ENCODE results near the gene NCOA1. TPM values are rescaled to one million over a fixed set of nuclear protein-coding genes. Genes with fewer than 3 reads are reported as not detected.
A peak's percentile ranks its signal among the peaks of the same experiment; 100 is the strongest.
"Not testable (repeated sequence)": the region's sequence is repeated elsewhere in the genome, so short reads cannot be mapped to it uniquely, and the experiment has no call there.

Gene NCOA1
- total and polyA plus RNA-seq, 4 experiments from 2014 or later = 5.9 to 46.2 (median 34.8) TPM

DNA sequence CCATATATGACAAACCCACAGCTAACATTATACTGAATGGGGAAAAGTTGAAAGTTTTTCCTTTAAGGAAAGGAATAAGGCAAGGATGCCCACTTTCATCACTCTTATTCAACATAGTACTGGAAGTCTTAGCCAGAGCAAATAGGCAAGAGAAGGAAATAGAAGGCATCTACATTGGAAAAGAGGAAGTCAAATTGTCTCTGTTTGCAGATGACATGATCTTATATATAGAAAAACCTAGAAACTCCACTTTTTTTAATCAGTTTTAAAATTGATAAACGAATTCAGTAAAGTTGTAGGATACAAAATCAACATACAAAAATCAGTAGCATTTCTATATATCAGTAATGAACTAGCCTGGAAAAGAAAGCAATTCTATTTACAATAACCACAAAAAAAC lies 90.9 kb downstream of the NCOA1 start:
- H3K27ac Mint-ChIP-seq; H3K4me3 ChIP-seq (ENCODE audit: low read length in 2 of 2); H3K27me3 Mint-ChIP-seq; CTCF ChIA-PET (ENCODE audit: partially characterized antibody); POLR2A ChIA-PET (ENCODE audit: partially characterized antibody); H3K9me3 Mint-ChIP-seq; H3K27ac ChIP-seq (ENCODE audit: low read depth, low read length); H3K4me3 Mint-ChIP-seq; intact Hi-C loops (cut with micrococcal nuclease); H3K9me3 ChIP-seq (ENCODE audit: control insufficient read depth in 1 of 2, low read length in 2 of 2); H3K36me3 ChIP-seq (ENCODE audit: insufficient read depth, low read length); DNase-seq; H3K27me3 ChIP-seq (ENCODE audit: insufficient read depth, low read length): not testable (repeated sequence)
- H3K36me3 Mint-ChIP-seq = peaks cover 15 to 53% of the 10 kb centered on the region in 2 donors
- H3K4me1 Mint-ChIP-seq = peaks cover 27 to 53% (median 41%) of the 10 kb centered on the region in 4 donors
- peaks cover 30% of the 10 kb centered on the region for H3K4me1 ChIP-seq (ENCODE audit: insufficient read depth, low read length)

DNA sequence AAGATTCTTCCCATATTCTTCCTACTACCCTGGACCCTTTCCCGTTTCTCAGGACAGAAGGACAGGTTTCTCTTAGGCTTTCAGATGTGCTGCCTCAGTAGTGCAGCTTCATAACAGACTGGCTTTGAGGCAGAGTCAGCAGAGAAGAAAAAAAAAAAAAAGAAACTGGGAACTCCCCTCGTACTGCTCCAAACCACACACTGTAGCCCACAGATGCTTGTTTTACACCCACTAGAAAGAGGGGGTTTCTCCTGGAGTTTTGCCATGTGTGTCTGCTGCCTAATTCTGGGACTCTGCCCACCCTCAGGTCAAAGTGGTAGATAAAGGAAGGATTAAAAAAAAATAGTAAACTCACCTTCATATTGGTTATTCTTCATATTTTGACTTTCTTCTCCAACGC lies 95.9 kb downstream of the NCOA1 start:
- Mint-ChIP-seq H3K27ac (peak overlapping the region in 2 of 7 donors; percentile 33 to 68), H3K4me3 (peak overlapping the region in 1 of 8 donors; percentile 33), H3K9me3 (peaks cover 0 to 4% (median 0%) of the 10 kb centered on the region in 8 donors), H3K4me1 (peaks cover 20 to 32% (median 30%) of the 10 kb centered on the region in 4 donors), H3K36me3 (peaks cover 22 to 59% of the 10 kb centered on the region in 2 donors), H3K27me3 (no peaks in the 10 kb centered on the region)
- DNase-seq = peak in 2 of 5 donors; percentile 27 to 35
- Histone ChIP-seq H3K9me3 (ENCODE audit: control insufficient read depth in 1 of 2, low read length in 2 of 2) (no peaks in the 10 kb centered on the region), H3K4me3 (ENCODE audit: low read length in 2 of 2) (no peak overlapping the region), H3K27ac (ENCODE audit: low read depth, low read length) (no peak overlapping the region), H3K4me1 (ENCODE audit: insufficient read depth, low read length) (peaks cover 11% of the 10 kb centered on the region), H3K36me3 (ENCODE audit: insufficient read depth, low read length) (no peaks in the 10 kb centered on the region), H3K27me3 (ENCODE audit: insufficient read depth, low read length) (no peaks in the 10 kb centered on the region)
- intact Hi-C loops (cut with micrococcal nuclease) = no loop called here
- POLR2A ChIA-PET (ENCODE audit: partially characterized antibody) = no interaction called here
- CTCF ChIA-PET (ENCODE audit: partially characterized antibody) = no interaction called here

DNA sequence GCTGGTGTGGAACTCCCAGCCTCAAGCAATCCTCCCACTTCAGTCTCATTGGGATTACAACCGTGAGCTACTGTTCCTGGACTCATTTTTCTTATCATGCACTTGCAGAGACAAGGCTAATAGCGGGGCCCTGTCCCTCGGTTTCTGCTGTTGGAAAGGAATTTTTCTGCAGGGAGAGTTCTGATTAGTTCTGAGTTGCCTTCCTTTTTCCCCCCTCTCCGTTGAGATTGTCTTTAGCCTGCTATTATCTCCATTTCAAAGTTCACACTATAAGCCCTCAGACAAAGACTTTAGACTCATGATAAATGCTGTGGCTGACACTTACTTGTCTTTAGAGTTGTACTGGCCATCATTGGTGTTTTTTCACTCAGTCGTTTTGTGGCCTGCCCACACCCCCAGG lies 97.2 kb downstream of the NCOA1 start:
- no peak for DNase-seq
- Mint-ChIP-seq H3K9me3 (peaks cover 0 to 4% (median 0%) of the 10 kb centered on the region in 8 donors), H3K27me3 (no peaks in the 10 kb centered on the region), H3K27ac (peak overlapping the region in 1 of 7 donors; percentile 33), H3K4me3 (no peak overlapping the region), H3K4me1 (peaks cover 23 to 36% (median 27%) of the 10 kb centered on the region in 4 donors), H3K36me3 (peaks cover 22 to 47% of the 10 kb centered on the region in 2 donors)
- ChIA-PET CTCF (ENCODE audit: partially characterized antibody) (no interaction called here), POLR2A (ENCODE audit: partially characterized antibody) (no interaction called here)
- H3K9me3 ChIP-seq (ENCODE audit: control insufficient read depth in 1 of 2, low read length in 2 of 2) = no peaks in the 10 kb centered on the region
- peaks cover 11% of the 10 kb centered on the region for H3K4me1 ChIP-seq (ENCODE audit: insufficient read depth, low read length)
- H3K27ac ChIP-seq (ENCODE audit: low read depth, low read length) = no peak overlapping the region
- no peaks in the 10 kb centered on the region for H3K27me3 ChIP-seq (ENCODE audit: insufficient read depth, low read length)
- H3K36me3 ChIP-seq (ENCODE audit: insufficient read depth, low read length) = no peaks in the 10 kb centered on the region
- intact Hi-C loops (cut with micrococcal nuclease) = no loop called here
- H3K4me3 ChIP-seq (ENCODE audit: low read length in 2 of 2) = no peak overlapping the region

DNA sequence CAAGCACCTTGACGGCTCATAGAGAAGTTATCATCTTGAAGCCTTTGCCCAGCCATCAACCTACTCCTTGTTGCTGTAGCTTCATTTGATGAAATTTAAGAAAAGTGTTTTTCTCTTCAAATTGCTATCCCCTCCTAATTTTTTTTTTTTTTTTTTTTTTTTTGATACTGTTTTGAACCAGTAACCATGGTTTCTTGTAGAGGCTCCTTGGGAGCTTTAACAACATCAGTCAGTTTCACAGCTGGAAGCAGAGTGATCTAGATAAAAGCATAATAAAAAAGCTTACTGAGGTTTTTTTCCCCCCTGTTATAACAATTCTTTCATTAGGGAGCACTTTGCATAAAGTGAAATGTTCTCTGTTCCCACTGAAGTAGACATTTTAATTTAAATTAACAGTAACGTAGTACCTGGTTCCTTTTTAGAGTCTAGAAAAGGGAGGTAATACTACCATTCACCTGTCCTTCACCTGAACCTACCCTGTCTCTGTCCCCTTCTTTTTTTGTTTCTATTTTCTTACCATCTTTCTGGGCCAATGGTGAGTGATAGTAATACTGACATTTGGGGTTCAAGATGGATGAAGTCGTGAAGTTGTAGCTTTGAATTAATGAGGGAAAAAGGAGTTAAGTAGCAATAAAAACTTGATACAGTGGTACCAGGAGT lies 101.5 kb downstream of the NCOA1 start:
- Mint-ChIP-seq H3K27me3 (no peaks in the 10 kb centered on the region), H3K4me3 (no peak overlapping the region), H3K9me3 (peaks cover 0 to 4% (median 0%) of the 10 kb centered on the region in 8 donors), H3K27ac (no peak overlapping the region), H3K36me3 (peaks cover 11 to 25% of the 10 kb centered on the region in 2 donors), H3K4me1 (peaks cover 10 to 24% (median 15%) of the 10 kb centered on the region in 4 donors)
- H3K36me3 ChIP-seq (ENCODE audit: insufficient read depth, low read length) = no peaks in the 10 kb centered on the region
- no peaks in the 10 kb centered on the region for H3K27me3 ChIP-seq (ENCODE audit: insufficient read depth, low read length)
- POLR2A ChIA-PET (ENCODE audit: partially characterized antibody) = interaction anchor here (0.6 kb wide), 1 partner anchor 180 kb away, joined by 6 read pairs; no protein-coding TSS in a partner anchor
- intact Hi-C loops (cut with micrococcal nuclease) = no loop called here
- CTCF ChIA-PET (ENCODE audit: partially characterized antibody) = interaction anchor here (0.7 to 1.2 kb wide), 3 partner anchors 9 to 211 kb away, joined by 3 read pairs; no protein-coding TSS in a partner anchor
- H3K4me1 ChIP-seq (ENCODE audit: insufficient read depth, low read length) = no peaks in the 10 kb centered on the region
- no peaks in the 10 kb centered on the region for H3K9me3 ChIP-seq (ENCODE audit: control insufficient read depth in 1 of 2, low read length in 2 of 2)
- H3K4me3 ChIP-seq (ENCODE audit: low read length in 2 of 2) = no peak overlapping the region
- no peak for DNase-seq
- H3K27ac ChIP-seq (ENCODE audit: low read depth, low read length) = no peak overlapping the region

DNA sequence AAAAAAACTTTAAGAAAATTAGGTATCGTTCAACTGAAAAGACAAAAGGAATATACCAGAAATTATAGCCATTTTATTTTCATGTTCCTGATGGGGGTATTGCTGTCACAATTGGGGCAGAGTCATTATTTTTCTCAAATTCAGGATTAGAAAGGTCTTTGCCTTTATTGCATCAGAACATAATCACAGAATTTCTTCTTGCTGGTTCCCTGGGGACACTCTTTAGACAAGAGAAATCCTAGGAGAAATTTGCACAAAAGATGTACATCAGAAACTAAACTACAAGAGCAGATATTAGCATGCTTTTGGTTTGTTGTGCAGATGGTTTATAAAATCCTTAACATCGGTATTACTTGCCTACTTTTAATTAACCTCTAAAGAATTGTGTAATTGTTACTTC lies 103.2 kb downstream of the NCOA1 start:
- H3K9me3 Mint-ChIP-seq = no peaks in the 10 kb centered on the region
- H3K27me3 Mint-ChIP-seq = no peaks in the 10 kb centered on the region
- CTCF ChIA-PET (ENCODE audit: partially characterized antibody) = no interaction called here
- H3K4me3 ChIP-seq (ENCODE audit: low read length in 2 of 2) = no peak overlapping the region
- POLR2A ChIA-PET (ENCODE audit: partially characterized antibody) = no interaction called here
- no peak for DNase-seq
- H3K4me1 Mint-ChIP-seq = peaks cover 0 to 21% (median 14%) of the 10 kb centered on the region in 4 donors
- no peaks in the 10 kb centered on the region for H3K36me3 ChIP-seq (ENCODE audit: insufficient read depth, low read length)
- intact Hi-C loops (cut with micrococcal nuclease) = no loop called here
- no peak overlapping the region for H3K27ac ChIP-seq (ENCODE audit: low read depth, low read length)
- no peaks in the 10 kb centered on the region for H3K27me3 ChIP-seq (ENCODE audit: insufficient read depth, low read length)
- H3K4me3 Mint-ChIP-seq = no peak overlapping the region
- H3K36me3 Mint-ChIP-seq = peaks cover under 1 to 9% of the 10 kb centered on the region in 2 donors
- no peak overlapping the region for H3K27ac Mint-ChIP-seq
- no peaks in the 10 kb centered on the region for H3K4me1 ChIP-seq (ENCODE audit: insufficient read depth, low read length)
- no peaks in the 10 kb centered on the region for H3K9me3 ChIP-seq (ENCODE audit: control insufficient read depth in 1 of 2, low read length in 2 of 2)

DNA sequence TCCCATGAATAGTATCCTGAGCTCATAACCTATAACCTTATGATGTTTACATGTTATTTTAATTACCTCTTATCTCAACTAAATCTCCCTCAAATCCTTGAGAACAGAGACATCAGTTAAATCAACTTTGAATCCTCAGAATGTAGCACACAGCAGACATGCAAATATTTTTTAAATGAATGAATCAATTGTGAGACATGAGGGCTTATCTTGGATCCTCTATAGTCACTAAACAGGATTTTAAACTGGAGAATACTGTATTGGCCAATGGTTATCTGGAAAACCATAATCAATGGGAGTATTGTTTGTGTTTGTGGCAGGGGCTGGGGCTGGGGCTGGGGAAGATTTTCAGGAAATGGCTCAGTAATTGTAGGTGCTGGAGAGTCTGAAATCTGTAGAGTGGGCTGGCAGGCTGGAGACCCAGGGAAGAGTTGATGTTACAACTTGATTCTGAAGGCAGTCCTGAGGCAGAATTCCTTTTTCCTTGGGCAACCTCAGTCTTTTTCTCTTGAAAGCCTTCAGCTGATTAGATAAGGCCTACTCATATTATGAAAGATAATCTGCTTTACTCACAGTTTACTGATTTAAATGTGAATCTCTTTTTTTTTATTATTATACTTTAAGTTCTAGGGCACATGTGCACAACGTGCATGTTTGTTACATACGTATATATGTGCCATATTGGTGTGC lies 106.3 kb downstream of the NCOA1 start:
- no peak for DNase-seq
- intact Hi-C loops (cut with micrococcal nuclease) = no loop called here
- Mint-ChIP-seq H3K27ac (peak overlapping the region in 2 of 7 donors; percentile 31 to 62), H3K4me3 (no peak overlapping the region), H3K9me3 (no peaks in the 10 kb centered on the region), H3K4me1 (peaks cover 0 to 14% (median 9%) of the 10 kb centered on the region in 4 donors), H3K27me3 (no peaks in the 10 kb centered on the region), H3K36me3 (peaks cover 0 to 3% of the 10 kb centered on the region in 2 donors)
- Histone ChIP-seq H3K36me3 (ENCODE audit: insufficient read depth, low read length) (no peaks in the 10 kb centered on the region), H3K4me1 (ENCODE audit: insufficient read depth, low read length) (no peaks in the 10 kb centered on the region), H3K9me3 (ENCODE audit: control insufficient read depth in 1 of 2, low read length in 2 of 2) (no peaks in the 10 kb centered on the region), H3K27me3 (ENCODE audit: insufficient read depth, low read length) (no peaks in the 10 kb centered on the region), H3K4me3 (ENCODE audit: low read length in 2 of 2) (no peak overlapping the region), H3K27ac (ENCODE audit: low read depth, low read length) (no peak overlapping the region)
- ChIA-PET POLR2A (ENCODE audit: partially characterized antibody) (no interaction called here), CTCF (ENCODE audit: partially characterized antibody) (no interaction called here)

DNA sequence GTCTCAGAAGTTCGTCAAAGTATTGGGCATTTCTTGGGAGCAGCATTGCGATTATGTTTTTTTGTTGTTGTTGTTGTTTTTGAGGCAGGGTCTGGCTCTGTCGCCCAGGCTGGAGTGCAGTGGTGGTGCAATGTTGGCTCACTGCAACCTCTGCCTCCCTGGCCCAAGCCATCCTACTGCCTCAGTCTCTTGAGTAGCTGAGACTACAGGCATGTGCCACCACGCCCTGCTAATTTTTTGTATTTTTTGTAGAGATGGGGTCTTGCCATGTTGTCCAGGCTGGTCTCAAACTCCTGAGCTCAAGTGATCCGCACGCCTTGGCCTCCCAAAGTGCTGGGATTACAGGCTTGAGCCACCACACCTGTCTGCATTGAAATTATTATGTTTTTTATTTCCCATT lies 109.1 kb downstream of the NCOA1 start:
- Mint-ChIP-seq H3K36me3 (peaks cover 2 to 20% of the 10 kb centered on the region in 2 donors), H3K27ac (peak overlapping the region in 1 of 7 donors; percentile 29), H3K4me1 (peaks cover 0 to 18% (median 9%) of the 10 kb centered on the region in 4 donors)
- H3K9me3 Mint-ChIP-seq; H3K4me3 Mint-ChIP-seq; H3K27me3 ChIP-seq (ENCODE audit: insufficient read depth, low read length); CTCF ChIA-PET (ENCODE audit: partially characterized antibody); H3K4me3 ChIP-seq (ENCODE audit: low read length in 2 of 2); H3K9me3 ChIP-seq (ENCODE audit: control insufficient read depth in 1 of 2, low read length in 2 of 2); DNase-seq; POLR2A ChIA-PET (ENCODE audit: partially characterized antibody); intact Hi-C loops (cut with micrococcal nuclease); H3K4me1 ChIP-seq (ENCODE audit: insufficient read depth, low read length); H3K27me3 Mint-ChIP-seq; H3K36me3 ChIP-seq (ENCODE audit: insufficient read depth, low read length); H3K27ac ChIP-seq (ENCODE audit: low read depth, low read length): not testable (repeated sequence)

Data from CD4-positive, alpha-beta memory T cell (primary cell).